Suppressor macrophage (primary cell): Measurements from ENCODE around the gene SERPINB12.

Source experiments
- DNase-seq, 4 experiments: peaks; one replicate each; pipeline ENCODE4 v3.0.0-alpha.2; 2020 to 2022
- total RNA-seq, 17 experiments: gene quantifications; one replicate each; lab custom pipeline; 2026; ENCODE audit warnings: mixed read lengths in 6 of 17, inconsistent platforms in 3 of 17; lab: John Stamatoyannopoulos, UW

The SERPINB12 gene
- 0 to 1.9 (median 0.05) reads per million in 17 experiments for total RNA-seq

GRCh38 chr18:63542069-63542468 lies at the start of gene SERPINB12:
SERPINB12 (plus strand) TSS chr18:63542369; CDS start chr18:63556160, 13,791 bp downstream.
- DNase-seq = no peak

- DNase-seq = no peak
These were observed 49.3 kb upstream of the SERPINB12 start for GRCh38 chr18:63492851-63493250.

- no peak for DNase-seq
These were observed 46.5 kb upstream of the SERPINB12 start for GRCh38 chr18:63495675-63496074.

GRCh38 chr18:63505566-63506335 lies 36.4 kb upstream of the SERPINB12 start:
- peak; percentile 46 to 69 (median 63) for DNase-seq

GRCh38 chr18:63506336-63506646 lies 35.9 kb upstream of the SERPINB12 start:
- no peak for DNase-seq

GRCh38 chr18:63508596-63508995 lies 33.6 kb upstream of the SERPINB12 start:
- no peak for DNase-seq

GRCh38 chr18:63511285-63511684 lies 30.9 kb upstream of the SERPINB12 start:
- peak; percentile 24 to 67 (median 56) for DNase-seq

GRCh38 chr18:63514326-63514725 lies 27.8 kb upstream of the SERPINB12 start:
- DNase-seq = no peak

GRCh38 chr18:63514888-63515678 lies 27.1 kb upstream of the SERPINB12 start:
- no peak for DNase-seq

GRCh38 chr18:63515801-63516200 lies 26.4 kb upstream of the SERPINB12 start:
- no peak for DNase-seq

- DNase-seq = peak; percentile 80 to 93 (median 86)
These were observed 23.8 kb upstream of the SERPINB12 start for GRCh38 chr18:63518178-63519012.

GRCh38 chr18:63520053-63520685 lies 22.0 kb upstream of the SERPINB12 start:
- no peak for DNase-seq

- no peak for DNase-seq
These were observed 18.5 kb upstream of the SERPINB12 start for GRCh38 chr18:63523660-63524059.

GRCh38 chr18:63527251-63527650 lies 14.9 kb upstream of the SERPINB12 start:
- DNase-seq = no peak

GRCh38 chr18:63528863-63529492 lies 13.2 kb upstream of the SERPINB12 start:
- no peak for DNase-seq

GRCh38 chr18:63532471-63532870 lies 9.7 kb upstream of the SERPINB12 start:
- DNase-seq = no peak

- no peak for DNase-seq
These were observed 7.6 kb upstream of the SERPINB12 start for GRCh38 chr18:63534615-63535014.

GRCh38 chr18:63539904-63540510 lies 2.2 kb upstream of the SERPINB12 start:
- DNase-seq = no peak

GRCh38 chr18:63544017-63544416 lies 1.8 kb downstream of the SERPINB12 start:
- DNase-seq = no peak

- no peak for DNase-seq
These were observed 2.8 kb downstream of the SERPINB12 start for GRCh38 chr18:63545000-63545399.

- DNase-seq = no peak
These were observed 7.9 kb downstream of the SERPINB12 start for GRCh38 chr18:63550068-63550467.

GRCh38 chr18:63551769-63552168 lies 9.6 kb downstream of the SERPINB12 start:
- DNase-seq = no peak
